Fibroblast of gingiva (primary cell): ENCODE measurements around the gene CLIP3.

Experiments used
- DNase-seq: peaks from one replicate; pipeline ENCODE4 v3.0.0-alpha.2; 2011; ENCODE audit warnings: low read depth

Gene CLIP3

GRCh38 chr19:36009633-36010379 lies 22.9 kb downstream of the CLIP3 start:
- DNase-seq, result no peak

- DNase-seq, result peak; percentile 67
These were observed 23.5 kb downstream of the CLIP3 start for GRCh38 chr19:36009220-36009619.

DNA sequence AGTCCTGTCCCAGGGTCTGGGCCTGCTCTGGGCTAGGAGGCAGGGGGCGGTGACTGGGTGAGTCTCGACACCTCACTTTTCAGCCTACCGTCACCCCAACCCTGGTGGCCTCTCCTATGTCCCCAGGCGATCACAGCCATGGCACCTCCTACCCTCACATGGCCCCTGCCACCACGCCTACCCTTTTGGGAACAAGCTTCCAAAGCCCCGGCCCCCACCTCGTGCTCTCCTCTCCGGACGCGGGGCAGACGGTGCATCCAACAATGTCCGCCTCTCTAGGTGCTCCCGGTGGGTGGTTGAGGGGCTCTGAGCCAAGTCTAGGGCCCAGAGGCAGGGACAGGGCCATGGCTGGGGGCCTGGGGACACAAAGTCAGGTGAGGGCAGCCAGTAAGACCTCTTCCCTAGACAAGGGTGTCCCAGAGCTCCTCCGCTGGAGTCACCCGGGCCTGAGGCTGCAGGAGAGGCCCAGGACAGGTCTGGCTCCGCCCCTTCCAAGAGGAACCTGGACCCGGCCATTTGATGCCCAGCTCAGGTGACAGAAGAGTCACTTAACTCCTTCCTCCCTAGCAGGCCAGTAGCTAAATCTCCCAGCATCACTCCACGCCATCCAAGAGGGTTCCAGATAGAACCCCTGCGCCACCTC lies 24.2 kb downstream of the CLIP3 start, which contains the start of gene SYNE4:
Gene SYNE4 (minus strand): TSS at position 478 of the 643 bp plus-strand sequence. CDS start 132 bp downstream, at position 346.
- no peak for DNase-seq

DNA sequence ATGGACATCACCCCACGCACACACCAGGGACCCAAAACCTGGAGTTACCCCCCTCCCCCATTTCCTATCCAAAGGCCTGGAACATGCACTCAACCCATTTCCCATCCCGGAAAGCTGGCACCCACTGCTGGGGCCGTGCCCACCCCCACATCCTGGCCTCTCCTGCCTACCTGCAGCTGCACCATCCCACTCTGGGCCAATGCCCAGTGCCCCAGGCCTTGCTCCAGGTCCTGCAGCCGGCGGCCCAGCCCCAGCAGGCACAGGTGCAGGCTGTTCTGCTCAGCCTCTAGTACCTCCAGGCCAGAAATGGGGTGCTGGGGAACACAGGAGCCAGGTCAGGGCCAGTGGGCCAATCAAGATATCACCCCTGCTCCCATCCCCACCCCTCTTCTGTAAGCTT lies 25.7 kb downstream of the CLIP3 start:
- DNase-seq, result no peak

DNA sequence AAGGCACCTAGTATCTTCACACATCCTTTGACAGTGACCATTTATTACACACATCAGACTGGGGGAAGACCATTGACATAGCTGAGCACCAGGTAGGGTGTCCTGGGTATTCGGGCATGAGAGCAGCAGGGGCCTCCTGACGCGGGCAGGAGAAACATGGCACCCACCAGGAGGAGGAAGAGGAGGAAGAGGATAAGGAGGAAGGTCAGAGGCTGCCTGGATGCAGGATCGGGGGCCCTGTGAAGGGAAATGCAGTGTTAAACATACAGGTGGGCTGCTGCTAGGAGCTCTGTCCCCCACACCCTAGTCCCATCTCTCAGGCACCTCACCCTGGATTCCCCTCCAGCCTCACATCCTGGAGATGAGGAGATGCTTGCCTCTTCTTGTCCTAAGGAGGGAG lies 29.4 kb downstream of the CLIP3 start:
- no peak for DNase-seq

DNA sequence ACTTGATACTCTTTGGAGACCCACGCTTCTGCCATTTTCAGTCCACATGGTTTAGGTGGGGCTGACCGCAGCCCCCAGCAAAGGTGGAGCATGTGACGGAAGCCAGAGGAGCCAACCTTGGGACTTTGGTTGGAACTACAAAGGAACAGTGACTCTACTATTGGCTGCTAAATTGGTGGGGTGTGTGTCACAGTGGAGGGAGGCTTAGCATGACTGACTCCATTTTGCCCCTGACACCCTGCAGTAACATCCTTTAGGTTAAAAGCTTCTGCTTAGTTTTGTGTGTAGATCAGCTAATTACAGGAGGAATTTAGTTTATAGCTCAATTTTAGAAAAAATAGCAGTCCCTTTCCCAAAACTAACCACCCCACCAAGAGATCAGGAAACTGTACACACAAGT lies 31.1 kb downstream of the CLIP3 start:
- DNase-seq, result no peak

- no peak for DNase-seq
These were observed 35.9 kb downstream of the CLIP3 start for GRCh38 chr19:35996777-35997176.

DNA sequence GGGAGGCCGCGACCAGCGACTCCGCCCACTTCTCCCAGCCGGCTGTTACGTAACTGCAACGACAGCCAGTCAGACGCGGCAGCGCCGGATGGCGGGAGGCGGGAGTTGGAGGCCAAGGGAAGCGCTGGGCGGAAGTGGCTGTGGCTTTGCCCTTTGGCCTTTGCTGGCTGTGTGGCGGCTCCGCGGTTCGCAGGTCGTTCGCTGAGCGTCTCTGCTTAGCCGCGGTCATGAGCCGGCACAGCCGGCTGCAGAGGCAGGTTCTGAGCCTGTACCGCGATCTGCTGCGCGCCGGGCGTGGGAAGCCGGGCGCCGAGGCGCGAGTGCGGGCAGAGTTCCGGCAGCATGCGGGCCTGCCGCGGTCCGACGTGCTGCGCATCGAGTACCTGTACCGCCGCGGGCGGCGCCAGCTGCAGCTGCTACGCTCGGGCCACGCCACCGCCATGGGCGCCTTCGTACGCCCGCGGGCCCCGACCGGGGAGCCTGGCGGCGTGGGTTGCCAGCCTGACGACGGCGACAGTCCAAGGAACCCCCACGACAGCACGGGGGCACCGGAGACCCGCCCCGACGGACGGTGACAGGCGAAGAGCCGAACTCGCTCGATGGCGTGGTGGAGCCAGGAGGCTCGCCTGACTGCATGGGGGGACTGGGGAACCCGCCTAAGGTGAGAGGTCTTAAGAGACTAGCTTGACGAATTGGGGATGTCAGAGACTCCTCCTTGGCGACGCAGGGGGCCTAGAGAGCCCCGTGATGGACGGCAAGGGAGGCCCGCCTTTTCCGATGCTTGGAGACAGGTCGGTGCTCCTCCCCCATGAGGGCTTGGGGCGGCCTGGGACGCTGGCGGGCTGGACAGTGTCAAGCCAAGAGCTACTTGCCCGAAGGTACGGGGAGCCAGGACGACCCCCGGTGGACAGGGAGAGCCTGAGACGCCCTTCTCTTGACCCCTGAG lies 37.4 kb downstream of the CLIP3 start, which contains the start of gene SDHAF1:
Gene SDHAF1 (plus strand): TSS at position 141 of the 946 bp plus-strand sequence. CDS start 87 bp downstream, at position 228.
- peak; percentile 90 for DNase-seq

GRCh38 chr19:35993923-35994598 lies 38.6 kb downstream of the CLIP3 start:
- no peak for DNase-seq

- DNase-seq, result no peak
These were observed 39.5 kb downstream of the CLIP3 start for GRCh38 chr19:35992907-35993765.

DNA sequence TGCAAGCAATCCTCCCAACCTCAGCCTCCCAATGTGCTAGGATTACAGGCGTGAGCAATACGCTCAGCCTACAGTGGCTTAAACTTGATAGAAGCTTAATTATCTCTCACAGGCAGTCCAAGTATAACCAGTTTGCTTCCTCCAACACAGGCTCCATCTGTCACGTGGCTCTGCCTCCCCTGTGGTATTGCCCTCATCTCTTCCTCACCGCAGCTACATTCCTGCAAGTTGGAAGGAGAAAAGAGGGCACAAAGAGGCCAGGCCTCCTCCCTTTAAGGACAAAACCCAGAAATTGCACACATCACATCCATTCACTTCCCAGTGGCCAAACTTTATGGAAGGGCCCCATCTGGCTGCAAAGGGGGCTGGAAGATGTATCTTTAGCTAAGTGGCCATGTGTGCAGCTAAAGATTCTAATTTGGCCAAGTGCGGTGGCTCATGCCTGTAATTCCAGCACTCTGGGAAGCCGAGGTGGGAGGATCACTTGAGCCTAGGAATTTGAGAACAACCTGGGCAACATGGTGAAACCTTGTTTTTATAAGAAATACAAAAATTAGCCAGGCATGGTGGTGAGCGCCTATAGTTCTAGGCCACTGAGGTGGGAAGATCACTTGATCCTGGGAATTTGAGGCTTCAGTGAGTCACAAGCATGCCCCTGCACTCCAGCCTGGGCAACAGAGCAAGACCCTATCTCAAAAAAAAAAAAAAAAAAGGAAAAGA lies 40.8 kb downstream of the CLIP3 start:
- no peak for DNase-seq

DNA sequence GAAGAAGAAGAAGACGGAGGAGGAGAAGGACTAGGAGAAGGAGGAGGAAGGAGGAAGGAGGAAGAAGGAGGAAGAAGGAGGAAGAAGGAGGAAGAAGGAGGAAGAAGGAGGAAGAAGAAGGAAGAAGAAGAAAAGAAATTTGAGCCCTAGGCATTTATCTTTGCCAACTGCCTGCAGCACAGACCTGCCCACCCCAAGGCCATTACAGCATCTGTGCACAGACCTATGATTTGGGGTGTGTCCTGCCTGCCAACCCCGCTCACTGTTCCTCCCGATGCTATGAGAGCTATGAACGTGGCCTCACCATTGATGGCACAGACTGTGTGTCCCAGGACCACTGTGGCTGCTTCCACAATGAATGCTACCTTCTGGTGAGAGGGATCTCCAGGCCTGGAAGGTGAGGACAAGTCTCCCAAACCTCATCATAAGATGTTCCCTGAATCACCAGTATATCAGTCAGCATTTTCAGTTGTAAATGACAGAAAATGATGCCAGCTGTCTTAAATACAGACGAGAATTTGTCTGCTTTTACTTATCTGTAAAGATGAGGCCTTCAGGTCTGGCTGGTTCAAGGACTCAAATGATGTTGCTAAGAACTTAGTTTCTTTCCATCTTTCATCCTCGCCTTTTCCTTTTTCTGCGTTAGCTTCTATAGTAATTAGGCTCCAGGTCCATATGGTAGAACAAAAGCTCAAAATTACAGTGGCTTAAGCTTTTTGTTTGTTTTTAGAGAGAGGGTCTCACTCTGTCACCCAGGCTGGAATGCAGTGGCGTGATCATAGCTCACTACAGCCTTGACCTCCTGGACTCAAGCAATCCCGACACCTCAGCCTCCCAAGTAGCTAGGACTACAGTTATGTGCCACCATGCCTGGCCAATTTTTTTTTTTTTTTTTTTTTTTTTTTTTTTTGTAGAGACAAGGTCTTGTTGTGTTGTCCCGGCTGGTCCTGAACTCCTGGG lies 41.6 kb downstream of the CLIP3 start:
- no peak for DNase-seq

DNA sequence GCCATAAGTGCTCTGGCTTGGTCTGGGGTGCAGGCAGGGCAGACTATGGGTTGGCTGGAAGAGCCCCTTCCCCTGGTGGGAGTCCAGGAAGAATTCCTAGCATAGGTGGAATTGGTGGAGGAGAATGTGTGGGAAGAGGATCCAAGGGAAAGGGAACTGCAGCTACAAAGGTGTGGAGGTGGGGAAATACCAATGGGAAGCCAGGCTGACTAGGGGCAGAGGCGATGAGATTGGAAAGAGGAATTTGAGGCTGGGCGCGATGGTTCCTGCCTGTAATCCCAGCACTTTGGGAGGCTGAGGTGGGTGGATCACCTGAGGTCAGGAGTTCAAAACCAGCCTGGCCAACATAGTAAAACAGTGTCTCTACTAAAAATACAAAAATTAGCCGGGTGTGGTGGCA lies 42.5 kb downstream of the CLIP3 start:
- DNase-seq, result no peak

GRCh38 chr19:35988824-35989223 lies 43.8 kb downstream of the CLIP3 start:
- no peak for DNase-seq

DNA sequence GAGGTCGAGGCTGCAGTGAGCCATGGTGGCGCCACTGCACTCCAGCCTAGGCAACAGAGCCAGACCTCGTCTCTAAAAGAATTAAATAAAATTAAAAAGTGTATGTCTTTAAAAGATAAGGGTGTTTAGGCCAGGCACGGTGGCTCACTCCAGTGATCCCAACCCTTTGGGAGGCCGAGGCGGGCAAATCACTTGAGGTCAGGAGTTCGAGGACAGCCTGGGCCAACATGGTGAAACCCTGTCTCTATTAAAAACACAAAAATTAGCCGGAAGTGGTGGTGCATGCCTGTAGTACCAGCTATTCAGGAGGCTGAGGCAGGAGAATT lies 45.1 kb downstream of the CLIP3 start:
- DNase-seq, result no peak

GRCh38 chr19:35986664-35987570 lies 45.8 kb downstream of the CLIP3 start:
- no peak for DNase-seq

GRCh38 chr19:35986111-35986510 lies 46.6 kb downstream of the CLIP3 start:
- DNase-seq, result no peak

GRCh38 chr19:35983177-35983576 lies 49.5 kb downstream of the CLIP3 start:
- no peak for DNase-seq
